HEK293 (cell line): Measurements from ENCODE around the gene ADM2.

Experiments
- EGR2 ChIP-seq: fragments of 450-650 bp; formaldehyde crosslinking; IDR thresholded peaks from 2 replicates; pipeline ENCODE4 v1.5.1; 2016; ENCODE audit warnings: low read depth, missing biosample characterization, missing genetic modification characterization
- KLF16 ChIP-seq: fragments of 450-650 bp; formaldehyde crosslinking; IDR thresholded peaks from 2 replicates; pipeline ENCODE4 v1.5.1; 2017; ENCODE audit warnings: missing biosample characterization, missing genetic modification characterization
- PATZ1 ChIP-seq: fragments of 450-650 bp; formaldehyde crosslinking; IDR thresholded peaks from 2 replicates; pipeline ENCODE4 v1.5.1; 2016; ENCODE audit warnings: missing biosample characterization, missing genetic modification characterization
- PRDM10 ChIP-seq: fragments of 450-650 bp; formaldehyde crosslinking; IDR thresholded peaks from 2 replicates; pipeline ENCODE4 v1.5.1; 2016; ENCODE audit warnings: missing biosample characterization, missing genetic modification characterization
- SCRT1 ChIP-seq: fragments of 450-650 bp; formaldehyde crosslinking; IDR thresholded peaks from 2 replicates; pipeline ENCODE4 v1.5.1; 2016; ENCODE audit warnings: missing biosample characterization, missing genetic modification characterization, borderline replicate concordance
- SP2 ChIP-seq: fragments of 450-650 bp; formaldehyde crosslinking; IDR thresholded peaks from 2 replicates; pipeline ENCODE4 v1.5.1; 2016; ENCODE audit warnings: missing biosample characterization, missing genetic modification characterization
- ZBTB26 ChIP-seq: fragments of 450-650 bp; formaldehyde crosslinking; optimal IDR thresholded peaks from 2 replicates; pipeline ENCODE3; 2016; ENCODE audit warnings: missing biosample characterization, mild to moderate bottlenecking, missing genetic modification characterization
- ZFP69B ChIP-seq: fragments of 450-650 bp; formaldehyde crosslinking; IDR thresholded peaks from 2 replicates; pipeline ENCODE4 v1.5.1; 2016; ENCODE audit warnings: missing biosample characterization, missing genetic modification characterization
- ZNF157 ChIP-seq: fragments of 450-650 bp; formaldehyde crosslinking; IDR thresholded peaks from 2 replicates; pipeline ENCODE4 v1.5.1; 2016; ENCODE audit warnings: missing biosample characterization, missing genetic modification characterization
- ZNF214 ChIP-seq: fragments of 450-650 bp; formaldehyde crosslinking; IDR thresholded peaks from 2 replicates; pipeline ENCODE4 v1.5.1; 2017; ENCODE audit warnings: missing biosample characterization, mild to moderate bottlenecking, missing genetic modification characterization, borderline replicate concordance
- ZNF24 ChIP-seq: fragments of 450-650 bp; formaldehyde crosslinking; IDR thresholded peaks from 2 replicates; pipeline ENCODE4 v1.5.1; 2016; ENCODE audit warnings: missing biosample characterization, missing genetic modification characterization
- ZNF274 ChIP-seq, 2 experiments: fragments of 200-500 bp in 1 of 2; fragments of 450-650 bp in 1 of 2; sonication (Bioruptor generic) in 1 of 2; formaldehyde crosslinking in 1 of 2; IDR thresholded peaks; 2 replicates each; pipeline versions ENCODE4 v1.5.1 to v1.6.1; 2014 to 2016; ENCODE audit warnings: borderline replicate concordance in 1 of 2, inconsistent platforms in 1 of 2, low read length in 1 of 2, missing biosample characterization in 1 of 2, missing genetic modification characterization in 1 of 2
- ZNF280D ChIP-seq: fragments of 450-650 bp; formaldehyde crosslinking; IDR thresholded peaks from 2 replicates; pipeline ENCODE4 v1.5.1; 2016; ENCODE audit warnings: missing biosample characterization, missing genetic modification characterization
- ZNF362 ChIP-seq: fragments of 450-650 bp; formaldehyde crosslinking; IDR thresholded peaks from 2 replicates; pipeline ENCODE4 v1.5.1; 2016; ENCODE audit warnings: missing biosample characterization, missing genetic modification characterization
- ZNF433 ChIP-seq: fragments of 450-650 bp; formaldehyde crosslinking; IDR thresholded peaks from 2 replicates; pipeline ENCODE4 v1.5.1; 2016; ENCODE audit warnings: missing biosample characterization, missing genetic modification characterization, low read depth
- ZNF529 ChIP-seq: fragments of 450-650 bp; formaldehyde crosslinking; IDR thresholded peaks from 2 replicates; pipeline ENCODE4 v1.5.1; 2017; ENCODE audit warnings: missing genetic modification characterization, missing biosample characterization; ENCODE audit not compliant: insufficient replicate concordance
- ZNF530 ChIP-seq: fragments of 450-650 bp; formaldehyde crosslinking; IDR thresholded peaks from 2 replicates; pipeline ENCODE4 v1.5.1; 2016; ENCODE audit warnings: low read depth, missing biosample characterization, missing genetic modification characterization
- ZNF561 ChIP-seq: fragments of 450-650 bp; IDR thresholded peaks from 2 replicates; pipeline ENCODE4 v1.5.1; 2018; ENCODE audit warnings: missing biosample characterization, missing genetic modification characterization, borderline replicate concordance
- ZNF658 ChIP-seq: fragments of 450-650 bp; formaldehyde crosslinking; IDR thresholded peaks from 2 replicates; pipeline ENCODE4; 2016; ENCODE audit warnings: missing biosample characterization, missing genetic modification characterization
- ZNF704 ChIP-seq: fragments of 450-650 bp; formaldehyde crosslinking; IDR thresholded peaks from 2 replicates; pipeline ENCODE4 v1.5.1; 2016; ENCODE audit warnings: missing biosample characterization, missing genetic modification characterization
- ZNF747 ChIP-seq: fragments of 450-650 bp; formaldehyde crosslinking; IDR thresholded peaks from 2 replicates; pipeline ENCODE4 v1.5.1; 2016; ENCODE audit warnings: missing biosample characterization, missing genetic modification characterization
- ZNF768 ChIP-seq: fragments of 450-650 bp; formaldehyde crosslinking; IDR thresholded peaks from 2 replicates; pipeline ENCODE4 v1.5.1; 2018; ENCODE audit warnings: missing biosample characterization, mild to moderate bottlenecking, missing genetic modification characterization
- ZSCAN18 ChIP-seq: fragments of 450-650 bp; formaldehyde crosslinking; IDR thresholded peaks from 2 replicates; pipeline ENCODE4 v1.5.1; 2016; ENCODE audit warnings: missing biosample characterization, missing genetic modification characterization
- ZXDB ChIP-seq: fragments of 450-650 bp; formaldehyde crosslinking; IDR thresholded peaks from 2 replicates; pipeline ENCODE4 v1.5.1; 2016; ENCODE audit warnings: missing biosample characterization, missing genetic modification characterization

The ADM2 gene

GRCh38 chr22:50469377-50470305 is 11.7 kb upstream of the ADM2 start (continued):
- peak; percentile 96 for TF ChIP-seq EGR2 (tag by site-specific recombination)
- no peak for TF ChIP-seq SCRT1
- TF ChIP-seq ZNF24 (tag by site-specific recombination): no peak
- no peak for TF ChIP-seq ZNF274 (IDR thresholded peaks at IDR 0.05; ENCODE audit: low read length)
- TF ChIP-seq ZNF274 (tag by site-specific recombination; IDR thresholded peaks at IDR 0.05; ENCODE audit: borderline replicate concordance): no peak
- no peak for TF ChIP-seq ZNF529 (tag by site-specific recombination)
- TF ChIP-seq KLF16: peak; percentile 62
- TF ChIP-seq PATZ1 (tag by site-specific recombination): peak; percentile 68
- TF ChIP-seq ZNF747: no peak
- no peak for TF ChIP-seq ZNF658
- TF ChIP-seq SP2: peak; percentile 26
- no peak for TF ChIP-seq ZNF561
- TF ChIP-seq PRDM10 (tag by site-specific recombination): peak; percentile 37; the same call in 1 of the 2 replicates
- TF ChIP-seq ZNF280D: no peak
- TF ChIP-seq ZNF214 (tag by site-specific recombination): no peak
- no peak for TF ChIP-seq ZBTB26 (tag by site-specific recombination)
- no peak for TF ChIP-seq ZNF433 (tag by site-specific recombination)
- no peak for TF ChIP-seq ZNF704
- TF ChIP-seq ZXDB (tag by site-specific recombination): no peak
- TF ChIP-seq ZNF530 (tag by site-specific recombination): no peak
- TF ChIP-seq ZNF362 (tag by site-specific recombination): no peak
- TF ChIP-seq ZNF157 (tag by site-specific recombination): no peak
- TF ChIP-seq ZFP69B (tag by site-specific recombination): no peak
- no peak for TF ChIP-seq ZNF768 (tag by site-specific recombination)
- TF ChIP-seq ZSCAN18 (tag by site-specific recombination): no peak
